ENCODE results near the gene TOPAZ1. TPM values are rescaled to one million over a fixed set of nuclear protein-coding genes. Genes with fewer than 3 reads are reported as not detected.

Gene TOPAZ1
- total RNA-seq, 4 donors from 2014 or later, result 0.28 TPM; not detected in 3

DNA sequence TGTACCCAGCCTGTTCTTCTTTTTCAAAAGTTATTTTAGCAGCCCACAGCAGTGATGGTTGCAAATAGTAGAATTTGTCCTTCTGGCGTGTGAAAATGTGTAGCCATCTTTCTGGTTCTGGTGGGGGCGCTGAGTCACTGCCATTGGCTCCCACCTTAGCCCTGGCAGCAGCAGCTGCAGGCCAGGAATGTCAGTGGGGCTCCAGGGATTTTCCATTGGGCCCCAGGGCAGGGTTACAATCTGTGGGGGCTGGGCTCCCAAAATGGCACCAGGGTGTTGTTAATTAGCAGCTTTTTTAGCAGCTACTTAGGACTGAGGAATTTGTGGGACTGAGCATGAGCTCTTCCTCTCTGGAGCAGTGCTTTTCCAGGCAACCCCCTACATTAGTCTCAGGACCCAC is 38.9 kb downstream of the TOPAZ1 start:
- Histone ChIP-seq H3K4me1 (no peaks in the 10 kb centered on the region), H3K36me3 (no peaks in the 10 kb centered on the region), H3K27me3 (no peaks in the 10 kb centered on the region), H3K9me3 (no peaks in the 10 kb centered on the region), H3K27ac (no peak overlapping the region), H3K4me3 (no peak overlapping the region)
- no peak for DNase-seq
- TF ChIP-seq POLR2A (IDR thresholded peaks at IDR 0.05), result no peak
- TF ChIP-seq, protein P1, sequence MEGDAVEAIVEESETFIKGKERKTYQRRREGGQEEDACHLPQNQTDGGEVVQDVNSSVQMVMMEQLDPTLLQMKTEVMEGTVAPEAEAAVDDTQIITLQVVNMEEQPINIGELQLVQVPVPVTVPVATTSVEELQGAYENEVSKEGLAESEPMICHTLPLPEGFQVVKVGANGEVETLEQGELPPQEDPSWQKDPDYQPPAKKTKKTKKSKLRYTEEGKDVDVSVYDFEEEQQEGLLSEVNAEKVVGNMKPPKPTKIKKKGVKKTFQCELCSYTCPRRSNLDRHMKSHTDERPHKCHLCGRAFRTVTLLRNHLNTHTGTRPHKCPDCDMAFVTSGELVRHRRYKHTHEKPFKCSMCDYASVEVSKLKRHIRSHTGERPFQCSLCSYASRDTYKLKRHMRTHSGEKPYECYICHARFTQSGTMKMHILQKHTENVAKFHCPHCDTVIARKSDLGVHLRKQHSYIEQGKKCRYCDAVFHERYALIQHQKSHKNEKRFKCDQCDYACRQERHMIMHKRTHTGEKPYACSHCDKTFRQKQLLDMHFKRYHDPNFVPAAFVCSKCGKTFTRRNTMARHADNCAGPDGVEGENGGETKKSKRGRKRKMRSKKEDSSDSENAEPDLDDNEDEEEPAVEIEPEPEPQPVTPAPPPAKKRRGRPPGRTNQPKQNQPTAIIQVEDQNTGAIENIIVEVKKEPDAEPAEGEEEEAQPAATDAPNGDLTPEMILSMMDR (IDR thresholded peaks at IDR 0.05), result no peak
- intact Hi-C loops (cut with DNase I; ENCODE audit: low total_unique reads), result no loop called here

DNA sequence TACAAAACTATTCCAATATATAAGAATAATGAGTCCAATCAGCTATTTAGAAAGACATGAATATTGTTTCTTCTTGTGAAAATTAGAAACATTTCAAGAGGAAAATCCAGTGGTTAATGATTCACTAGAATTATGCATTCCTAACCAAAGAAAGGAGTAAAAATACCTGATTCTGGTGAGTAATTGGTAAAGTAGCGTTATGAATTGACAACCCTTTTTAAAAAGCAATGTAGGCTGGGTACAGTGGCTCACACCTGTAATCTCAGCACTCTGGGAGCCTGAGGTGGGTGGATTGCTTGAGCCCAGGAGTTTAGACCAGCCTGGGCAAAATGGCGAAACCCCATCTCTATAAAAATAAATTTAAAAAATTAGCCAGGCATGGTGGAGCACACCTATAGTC is 43.3 kb downstream of the TOPAZ1 start:
- no peaks in the 10 kb centered on the region for H3K36me3 ChIP-seq
- no peaks in the 10 kb centered on the region for H3K4me1 ChIP-seq
- DNase-seq, result no peak
- no peak overlapping the region for H3K27ac ChIP-seq
- no peaks in the 10 kb centered on the region for H3K9me3 ChIP-seq
- no peak overlapping the region for H3K4me3 ChIP-seq
- intact Hi-C loops (cut with DNase I; ENCODE audit: low total_unique reads), result no loop called here
- no peaks in the 10 kb centered on the region for H3K27me3 ChIP-seq
- TF ChIP-seq POLR2A (IDR thresholded peaks at IDR 0.05), result no peak
- TF ChIP-seq, protein P1 (IDR thresholded peaks at IDR 0.05), result no peak

DNA sequence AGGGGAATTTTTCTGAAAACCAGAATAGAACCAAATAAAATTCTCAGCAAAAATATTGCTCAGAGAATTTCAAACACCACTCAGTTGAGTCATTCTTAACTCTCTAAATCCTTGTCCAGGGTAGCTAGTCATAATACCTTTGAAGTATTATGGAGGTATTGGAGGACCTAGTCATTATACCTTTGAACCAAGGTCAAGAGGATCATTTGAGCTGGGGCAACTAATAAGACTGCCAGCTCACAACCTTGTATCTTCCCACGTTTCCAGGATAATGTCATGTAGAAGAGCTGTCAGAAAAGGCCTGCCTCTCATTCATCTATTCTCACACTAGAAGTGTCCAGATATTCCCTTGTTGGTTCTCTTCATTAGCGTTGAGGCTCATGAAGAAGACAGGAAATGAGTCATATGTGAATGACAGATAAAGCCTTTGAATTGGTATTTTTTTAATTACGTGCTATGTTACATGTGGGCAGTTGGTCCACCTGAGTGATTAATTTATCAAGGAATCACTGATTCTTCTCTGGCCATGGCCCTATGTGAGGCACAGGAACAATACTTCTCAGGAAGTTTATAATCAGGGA is 48.3 kb downstream of the TOPAZ1 start:
- intact Hi-C loops (cut with DNase I; ENCODE audit: low total_unique reads), result no loop called here
- no peak overlapping the region for H3K4me3 ChIP-seq
- no peaks in the 10 kb centered on the region for H3K9me3 ChIP-seq
- no peaks in the 10 kb centered on the region for H3K36me3 ChIP-seq
- DNase-seq, result no peak
- H3K27me3 ChIP-seq, result no peaks in the 10 kb centered on the region
- H3K27ac ChIP-seq, result no peak overlapping the region
- TF ChIP-seq POLR2A (IDR thresholded peaks at IDR 0.05), result no peak
- TF ChIP-seq, protein P1 (IDR thresholded peaks at IDR 0.05), result no peak
- no peaks in the 10 kb centered on the region for H3K4me1 ChIP-seq

DNA sequence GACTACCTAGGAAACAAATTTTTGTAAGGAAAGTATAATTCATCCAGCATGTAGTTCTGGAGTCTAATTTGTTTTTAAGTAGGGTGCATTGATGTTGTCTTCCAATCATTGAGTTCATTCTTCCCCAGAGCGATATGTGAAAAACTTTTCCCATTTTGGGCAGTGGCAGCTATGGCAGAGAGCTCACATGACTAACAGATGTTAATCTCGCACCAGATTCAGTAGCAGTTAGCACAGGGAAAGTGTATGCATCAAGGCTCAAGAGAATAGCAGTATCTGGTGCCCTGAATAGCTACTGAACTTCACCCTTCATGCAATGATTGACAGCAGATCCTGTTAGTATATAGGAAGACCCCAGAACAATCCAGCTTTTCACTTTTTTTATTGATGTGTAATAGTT is 50.6 kb downstream of the TOPAZ1 start:
- Histone ChIP-seq H3K4me3 (no peak overlapping the region), H3K36me3 (no peaks in the 10 kb centered on the region), H3K4me1 (no peaks in the 10 kb centered on the region), H3K9me3 (no peaks in the 10 kb centered on the region), H3K27ac (no peak overlapping the region), H3K27me3 (no peaks in the 10 kb centered on the region)
- DNase-seq, result no peak
- intact Hi-C loops (cut with DNase I; ENCODE audit: low total_unique reads), result no loop called here
- no peak for TF ChIP-seq POLR2A (IDR thresholded peaks at IDR 0.05)
- TF ChIP-seq, protein P1 (IDR thresholded peaks at IDR 0.05), result no peak

DNA sequence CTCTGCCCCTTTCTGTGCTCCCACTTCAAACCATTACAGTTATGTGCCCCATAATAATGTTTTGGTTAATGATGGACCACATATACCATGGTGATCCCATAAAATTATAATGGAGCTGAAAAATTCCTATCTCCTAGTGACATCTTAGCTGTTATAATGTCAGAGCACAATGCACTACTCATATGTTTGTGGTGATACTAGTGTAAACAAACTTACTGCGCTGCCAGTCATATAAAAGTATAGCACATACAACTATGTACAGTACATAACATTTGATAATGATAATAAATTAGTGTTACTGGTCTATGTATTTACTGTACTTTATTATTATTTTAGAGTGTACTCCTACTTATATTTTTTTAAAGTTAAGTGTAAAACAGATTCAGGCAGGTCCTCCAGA is 51.3 kb downstream of the TOPAZ1 start:
- Histone ChIP-seq H3K9me3 (no peaks in the 10 kb centered on the region), H3K36me3 (no peaks in the 10 kb centered on the region), H3K27me3 (no peaks in the 10 kb centered on the region), H3K27ac (no peak overlapping the region), H3K4me1 (no peaks in the 10 kb centered on the region), H3K4me3 (no peak overlapping the region)
- TF ChIP-seq, protein P1 (IDR thresholded peaks at IDR 0.05), result no peak
- TF ChIP-seq POLR2A (IDR thresholded peaks at IDR 0.05), result no peak
- no peak for DNase-seq
- intact Hi-C loops (cut with DNase I; ENCODE audit: low total_unique reads), result no loop called here
